Measurements from ENCODE around the gene GSG1.

DNA sequence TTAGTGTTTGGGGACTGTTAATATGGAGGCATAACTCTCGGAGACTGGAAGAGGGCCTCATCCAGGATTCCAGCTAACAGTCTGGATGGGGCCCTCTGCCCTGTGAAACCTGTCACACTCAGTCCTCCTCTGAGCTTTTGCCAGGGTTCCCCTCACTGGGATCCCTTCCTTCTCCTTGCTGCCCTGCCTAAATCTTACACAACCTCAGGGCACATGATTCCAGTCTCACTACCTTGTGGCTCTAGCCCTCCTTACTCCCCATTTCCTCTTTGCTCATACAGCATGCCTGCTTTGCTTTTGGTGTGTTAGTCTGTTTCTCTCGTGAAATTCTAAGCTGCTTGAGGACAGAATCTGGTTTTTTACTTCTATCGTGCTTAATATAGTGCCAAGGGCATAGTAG lies 942 bp upstream of the GSG1 start:
- TF ChIP-seq EZH2 (IDR thresholded peaks at IDR 0.05; ENCODE audit: insufficient read depth, poor library complexity, severe bottlenecking) (no peak), EZH2phosphoT487 (IDR thresholded peaks at IDR 0.05; ENCODE audit: insufficient read depth, low read depth) (no peak)

Measured in GM23248 (cell line).